Sigmoid colon (tissue), 7 donors: ENCODE data around the gene MRAP2. TPM values are rescaled to one million over a fixed set of nuclear protein-coding genes. Genes with fewer than 3 reads are reported as not detected.

Source experiments
- DNase-seq: peaks from one replicate; pipeline ENCODE4 v3.0.0-alpha.2; 2019
- H3K27ac ChIP-seq, 4 donors: fragments of 200-600 bp; sonication (generic); one replicate each; pipeline ENCODE4 v1.5.1; 2016 to 2019; ENCODE audit warnings: mild to moderate bottlenecking in 1 of 4
- H3K27me3 ChIP-seq, 3 donors: fragments of 200-600 bp; sonication (generic); one replicate each; pipeline ENCODE4 v1.5.1; 2019; ENCODE audit warnings: mild to moderate bottlenecking in 1 of 3
- H3K36me3 ChIP-seq, 4 donors: fragments of 200-600 bp; sonication (generic); one replicate each; pipeline ENCODE4 v1.5.1; 2016 to 2019
- H3K4me1 ChIP-seq, 4 donors: fragments of 200-600 bp; sonication (generic); one replicate each; pipeline ENCODE4 v1.5.1; 2017 to 2019
- H3K4me3 ChIP-seq, 4 donors: fragments of 200-600 bp; sonication (generic); one replicate each; pipeline ENCODE4 v1.5.1; 2017 to 2019; ENCODE audit warnings: mild to moderate bottlenecking in 2 of 4, moderate library complexity in 1 of 4
- H3K9me3 ChIP-seq, 4 donors: fragments of 200-600 bp in 3 of 4; sonication (generic) in 3 of 4; one replicate each; pipeline versions ENCODE4 v1.5.1 to v1.6.1; 2013 to 2019
- EP300 ChIP-seq, 4 donors: sonication (generic); formaldehyde crosslinking; IDR thresholded peaks; one replicate each; pipeline ENCODE4 v1.6.1; 2017; ENCODE audit warnings: antibody characterized with exemption in 4 of 4
- POLR2A ChIP-seq, 2 donors: fragments of 450-650 bp; IDR thresholded peaks; one replicate each; pipeline ENCODE4 v1.6.1; 2016; ENCODE audit warnings: antibody characterized with exemption in 2 of 2, mild to moderate bottlenecking in 2 of 2, moderate library complexity in 2 of 2
- POLR2AphosphoS5 ChIP-seq, 4 donors: sonication (generic); formaldehyde crosslinking; IDR thresholded peaks; one replicate each; pipeline ENCODE4 v1.6.1; 2017; ENCODE audit warnings: antibody characterized with exemption in 4 of 4
- whole genome bisulfite sequencing, 2 donors: extraction: QIAGEN DNeasy Blood & Tissue Kit; methylation state at CpG; one replicate each; pipeline ENCODE4 v1.1.7; 2013; 5-methylcytosine and 5-hydroxymethylcytosine counted together
- intact Hi-C: fragments of 100-400 bp; cut with DNase I; formaldehyde crosslinking; loops from one replicate; pipeline ENCODE4 v1.15.1; 2023
- polyA plus RNA-seq, 3 donors: library from polyadenylated mRNA; stranded (reverse); fragments of 200-250 nt; gene quantifications; one replicate each; pipeline ENCODE4 v1.2.3, GENCODE V29; 2013
- total RNA-seq, 4 donors: library from RNA; depleted of rRNA; stranded (reverse); fragments of >200 nt; gene quantifications; one replicate each; pipeline ENCODE4 v1.1.0, GENCODE V29; 2016
- TF ChIP-seq, protein P1 (sequence below), 4 experiments: fragments of 450-650 bp in 3 of 4; fragments of 200-600 bp in 1 of 4; IDR thresholded peaks; one replicate each; pipeline ENCODE4 v1.5.1; 2016 to 2019; ENCODE audit warnings: antibody characterized with exemption in 4 of 4, mild to moderate bottlenecking in 3 of 4, moderate library complexity in 2 of 4
- donor health status: healthy with polysubstance abuse.
- donor health status: Bipolar disorder and iron deficiency.
- donor health status: healthy.

MRAP2 gene
- total and polyA plus RNA-seq, 7 donors, result 0.16 to 7.4 (median 1.8) TPM

DNA sequence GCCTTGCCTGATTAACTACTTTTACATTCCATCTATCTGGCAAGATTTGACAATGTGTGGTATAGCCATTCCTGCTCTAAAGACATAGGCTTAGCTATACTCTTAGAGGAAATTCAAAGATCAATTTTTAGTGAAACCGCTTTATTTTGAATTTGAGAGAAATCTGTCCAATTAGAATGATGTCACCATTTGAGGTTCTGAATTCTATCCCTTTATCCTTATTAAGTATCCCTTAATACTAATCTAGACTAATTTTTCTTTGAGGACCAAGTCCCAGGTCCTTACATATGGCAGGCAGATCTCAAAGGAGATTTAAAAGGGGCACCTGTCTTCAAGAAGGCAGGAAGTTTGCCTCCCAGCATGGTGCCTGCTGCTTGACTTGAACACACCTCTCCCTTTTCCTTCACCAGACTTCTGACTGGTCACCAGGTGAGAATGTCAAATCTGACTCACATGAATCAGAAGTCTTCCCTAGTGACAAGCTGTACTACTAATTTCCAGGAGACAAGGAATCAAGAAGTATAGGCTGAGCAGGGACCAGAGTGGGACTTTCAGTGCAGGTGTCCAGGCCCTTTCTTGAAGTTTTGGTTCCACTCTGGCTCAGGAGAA lies 15.0 kb upstream of the MRAP2 start:
- H3K4me3 ChIP-seq, result no peak overlapping the region
- no peaks in the 10 kb centered on the region for H3K27me3 ChIP-seq
- no peaks in the 10 kb centered on the region for H3K4me1 ChIP-seq
- H3K9me3 ChIP-seq, result no peaks in the 10 kb centered on the region
- intact Hi-C loops, result no loop called here
- no peaks in the 10 kb centered on the region for H3K36me3 ChIP-seq
- TF ChIP-seq EP300 (IDR thresholded peaks at IDR 0.05) (no peak), POLR2AphosphoS5 (IDR thresholded peaks at IDR 0.05) (no peak), POLR2A (IDR thresholded peaks at IDR 0.05) (no peak)
- TF ChIP-seq, protein P1, sequence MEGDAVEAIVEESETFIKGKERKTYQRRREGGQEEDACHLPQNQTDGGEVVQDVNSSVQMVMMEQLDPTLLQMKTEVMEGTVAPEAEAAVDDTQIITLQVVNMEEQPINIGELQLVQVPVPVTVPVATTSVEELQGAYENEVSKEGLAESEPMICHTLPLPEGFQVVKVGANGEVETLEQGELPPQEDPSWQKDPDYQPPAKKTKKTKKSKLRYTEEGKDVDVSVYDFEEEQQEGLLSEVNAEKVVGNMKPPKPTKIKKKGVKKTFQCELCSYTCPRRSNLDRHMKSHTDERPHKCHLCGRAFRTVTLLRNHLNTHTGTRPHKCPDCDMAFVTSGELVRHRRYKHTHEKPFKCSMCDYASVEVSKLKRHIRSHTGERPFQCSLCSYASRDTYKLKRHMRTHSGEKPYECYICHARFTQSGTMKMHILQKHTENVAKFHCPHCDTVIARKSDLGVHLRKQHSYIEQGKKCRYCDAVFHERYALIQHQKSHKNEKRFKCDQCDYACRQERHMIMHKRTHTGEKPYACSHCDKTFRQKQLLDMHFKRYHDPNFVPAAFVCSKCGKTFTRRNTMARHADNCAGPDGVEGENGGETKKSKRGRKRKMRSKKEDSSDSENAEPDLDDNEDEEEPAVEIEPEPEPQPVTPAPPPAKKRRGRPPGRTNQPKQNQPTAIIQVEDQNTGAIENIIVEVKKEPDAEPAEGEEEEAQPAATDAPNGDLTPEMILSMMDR (IDR thresholded peaks at IDR 0.05), result no peak
- no peak for DNase-seq
- 94 to 95% methylated on average over 1 of the region's 1 CpG for WGBS, 2 donors
- no peak overlapping the region for H3K27ac ChIP-seq

DNA sequence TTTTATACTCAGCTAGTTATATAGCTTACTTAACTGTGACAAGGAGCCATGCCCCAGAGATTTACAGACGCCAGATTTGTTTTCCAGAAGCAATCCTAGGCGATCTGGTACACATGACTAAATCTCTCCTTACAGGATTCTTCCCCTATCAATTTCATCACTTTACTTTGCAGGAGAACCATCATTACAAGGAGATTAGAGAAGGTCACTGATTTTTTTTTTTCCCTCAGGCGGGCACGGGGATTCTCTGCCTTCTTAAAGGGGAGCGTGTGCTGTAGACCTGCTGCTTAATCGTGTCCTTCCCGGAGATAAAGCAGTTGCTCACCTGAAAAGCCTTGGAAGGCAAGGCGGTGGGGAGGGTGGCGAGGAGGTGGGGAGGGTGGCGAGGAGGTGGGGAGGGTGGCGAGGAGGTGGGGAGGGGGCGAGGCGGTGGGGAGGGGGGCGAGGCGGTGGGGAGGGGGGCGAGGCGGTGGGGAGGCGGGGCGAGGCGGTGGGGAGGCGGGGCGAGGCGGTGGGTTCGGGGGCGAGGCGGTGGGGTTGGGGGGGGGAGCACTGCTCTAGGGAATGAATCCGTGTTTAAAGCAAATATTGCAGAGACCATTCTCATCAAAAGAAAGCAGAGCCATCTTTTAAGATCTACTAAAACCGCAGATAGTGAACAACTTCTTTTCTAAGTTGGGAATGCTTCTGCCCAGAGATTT lies 14.3 kb upstream of the MRAP2 start:
- no peaks in the 10 kb centered on the region for H3K4me1 ChIP-seq
- H3K27ac ChIP-seq, result no peak overlapping the region
- TF ChIP-seq, protein P1 (IDR thresholded peaks at IDR 0.05), result no peak
- no peak for TF ChIP-seq EP300 (IDR thresholded peaks at IDR 0.05)
- no peak for TF ChIP-seq POLR2AphosphoS5 (IDR thresholded peaks at IDR 0.05)
- no peak for TF ChIP-seq POLR2A (IDR thresholded peaks at IDR 0.05)
- H3K27me3 ChIP-seq, result no peaks in the 10 kb centered on the region
- no peaks in the 10 kb centered on the region for H3K9me3 ChIP-seq
- H3K36me3 ChIP-seq, result no peaks in the 10 kb centered on the region
- H3K4me3 ChIP-seq, result no peak overlapping the region
- intact Hi-C loops, result no loop called here
- no peak for DNase-seq
- WGBS, 2 donors, result 35 to 83% methylated on average over 25 to 28 of the region's 28 CpGs

DNA sequence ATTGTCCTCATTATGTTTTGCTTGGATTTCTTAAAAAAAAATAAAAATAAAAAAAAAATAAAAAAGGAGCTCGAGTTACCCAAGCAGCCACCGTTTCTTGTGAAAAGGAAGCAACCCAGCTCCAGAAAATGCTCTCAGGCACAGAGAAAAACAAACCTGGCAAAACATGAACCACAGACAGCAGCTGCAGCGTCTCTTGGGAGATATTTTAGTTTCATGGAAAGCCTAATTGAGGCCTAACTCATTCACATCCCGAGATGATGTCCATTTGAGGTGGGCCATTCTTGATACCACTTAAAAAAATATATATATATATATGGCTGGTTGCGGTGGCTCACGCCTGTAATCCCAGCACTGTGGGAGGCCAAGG lies 13.7 kb upstream of the MRAP2 start:
- Histone ChIP-seq H3K27ac (no peak overlapping the region), H3K27me3 (no peaks in the 10 kb centered on the region), H3K9me3 (no peaks in the 10 kb centered on the region), H3K4me1 (no peaks in the 10 kb centered on the region), H3K36me3 (no peaks in the 10 kb centered on the region), H3K4me3 (no peak overlapping the region)
- no peak for DNase-seq
- 59 to 85% methylated on average over 6 of the region's 6 CpGs for WGBS, 2 donors
- TF ChIP-seq POLR2A (IDR thresholded peaks at IDR 0.05) (no peak), POLR2AphosphoS5 (IDR thresholded peaks at IDR 0.05) (no peak)
- TF ChIP-seq, protein P1 (IDR thresholded peaks at IDR 0.05), result no peak
- intact Hi-C loops, result no loop called here

DNA sequence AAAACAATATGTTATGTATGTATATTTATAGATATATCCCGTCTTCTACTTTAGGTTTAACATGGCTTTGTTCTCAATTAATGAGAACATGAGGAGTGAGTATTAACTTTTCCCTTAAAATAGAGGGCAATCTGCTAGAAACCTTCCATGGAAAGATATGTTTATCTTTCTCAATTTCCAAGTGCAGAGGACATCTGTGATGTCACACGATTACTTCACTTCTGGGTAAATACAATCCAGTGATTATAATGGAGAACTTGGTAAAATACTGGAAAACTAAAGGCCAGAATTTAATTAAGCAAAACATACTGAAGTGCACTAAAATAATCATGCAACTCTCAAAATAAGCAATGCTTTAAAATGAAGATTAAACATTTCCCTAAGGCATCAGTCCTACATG lies 11.9 kb upstream of the MRAP2 start:
- 92% methylated on average over 2 of the region's 2 CpGs for WGBS, 2 donors
- intact Hi-C loops, result no loop called here
- Histone ChIP-seq H3K27ac (no peak overlapping the region), H3K4me3 (no peak overlapping the region), H3K36me3 (no peaks in the 10 kb centered on the region), H3K9me3 (no peaks in the 10 kb centered on the region), H3K27me3 (no peaks in the 10 kb centered on the region), H3K4me1 (no peaks in the 10 kb centered on the region)
- no peak for TF ChIP-seq POLR2A (IDR thresholded peaks at IDR 0.05)
- TF ChIP-seq, protein P1 (IDR thresholded peaks at IDR 0.05), result no peak
- TF ChIP-seq EP300 (IDR thresholded peaks at IDR 0.05), result no peak
- no peak for TF ChIP-seq POLR2AphosphoS5 (IDR thresholded peaks at IDR 0.05)
- DNase-seq, result no peak
